ENCODE data around the gene COQ7.

COQ7 gene

GRCh38 chr16:19113577-19114358, 46.4 kb downstream of the COQ7 start, which contains the start of gene ITPRIPL2:
TSS of gene ITPRIPL2 (plus strand) at chr16:19113964. CDS start at chr16:19114462, 498 bp downstream.
- DNase-seq: no peak

- DNase-seq: no peak
These were observed 47.1 kb downstream of the COQ7 start for GRCh38 chr16:19114359-19115147.

GRCh38 chr16:19115148-19116021, 48.0 kb downstream of the COQ7 start:
- no peak for DNase-seq

GRCh38 chr16:19116711-19117449, 49.5 kb downstream of the COQ7 start:
- DNase-seq: no peak

GRCh38 chr16:19118938-19119431, 51.6 kb downstream of the COQ7 start:
- DNase-seq: no peak

- no peak for DNase-seq
These were observed 52.1 kb downstream of the COQ7 start for GRCh38 chr16:19119564-19119963.

GRCh38 chr16:19123535-19124178, 56.2 kb downstream of the COQ7 start:
- DNase-seq: no peak

- DNase-seq: no peak
These were observed 58.9 kb downstream of the COQ7 start for GRCh38 chr16:19126300-19126699.

- no peak for DNase-seq
These were observed 59.8 kb downstream of the COQ7 start for GRCh38 chr16:19127205-19127604.

- DNase-seq: no peak
These were observed 60.3 kb downstream of the COQ7 start for GRCh38 chr16:19127674-19128131.

- DNase-seq: no peak
These were observed 61.2 kb downstream of the COQ7 start for GRCh38 chr16:19128454-19129200.

All from activated naive CD4-positive, alpha-beta T cell (primary cell).